Measurements from ENCODE around the gene TMCC1. TPM values are rescaled to one million over a fixed set of nuclear protein-coding genes. Genes with fewer than 3 reads are reported as not detected.
A peak's percentile ranks its signal among the peaks of the same experiment; 100 is the strongest.

TMCC1 gene
- total RNA-seq, 2 donors from 2014 or later = 20.0 to 21.7 TPM

- TF ChIP-seq CTCF (IDR thresholded peaks at IDR 0.05) = no peak
- Histone ChIP-seq H3K36me3 (peaks cover 9% of the 10 kb centered on the region), H3K4me3 (no peak overlapping the region), H3K9me3 (no peaks in the 10 kb centered on the region), H3K27ac (no peak overlapping the region), H3K4me1 (peaks cover 0 to 26% of the 10 kb centered on the region in 2 donors), H3K27me3 (no peaks in the 10 kb centered on the region)
- DNase-seq (ENCODE audit: low spot score) = no peak
Measured at GRCh38 chr3:129673897-129674797, 219.4 kb downstream of the TMCC1 start.

GRCh38 chr3:129673012-129673411, 220.5 kb downstream of the TMCC1 start:
- no peak for DNase-seq (ENCODE audit: low spot score)
- no peak overlapping the region for H3K27ac ChIP-seq
- no peak for TF ChIP-seq CTCF (IDR thresholded peaks at IDR 0.05)
- H3K4me1 ChIP-seq = peaks cover 0 to 26% of the 10 kb centered on the region in 2 donors
- H3K36me3 ChIP-seq = peaks cover 9% of the 10 kb centered on the region
- H3K27me3 ChIP-seq = no peaks in the 10 kb centered on the region
- H3K4me3 ChIP-seq = no peak overlapping the region
- H3K9me3 ChIP-seq = no peaks in the 10 kb centered on the region

GRCh38 chr3:129672412-129672811, 221.1 kb downstream of the TMCC1 start:
- H3K27ac ChIP-seq = no peak overlapping the region
- DNase-seq (ENCODE audit: low spot score) = no peak
- no peak for TF ChIP-seq CTCF (IDR thresholded peaks at IDR 0.05)
- peaks cover 0 to 26% of the 10 kb centered on the region in 2 donors for H3K4me1 ChIP-seq
- no peaks in the 10 kb centered on the region for H3K9me3 ChIP-seq
- H3K27me3 ChIP-seq = no peaks in the 10 kb centered on the region
- H3K4me3 ChIP-seq = no peak overlapping the region
- H3K36me3 ChIP-seq = peaks cover 9% of the 10 kb centered on the region

GRCh38 chr3:129665024-129665768, 228.3 kb downstream of the TMCC1 start:
- Histone ChIP-seq H3K4me1 (peaks cover 0 to 31% of the 10 kb centered on the region in 2 donors), H3K36me3 (peaks cover under 1% of the 10 kb centered on the region), H3K27ac (peak overlapping the region; percentile 58 to 73), H3K4me3 (no peak overlapping the region), H3K9me3 (no peaks in the 10 kb centered on the region), H3K27me3 (no peaks in the 10 kb centered on the region)
- TF ChIP-seq CTCF (IDR thresholded peaks at IDR 0.05) = no peak
- DNase-seq (ENCODE audit: low spot score) = no peak

GRCh38 chr3:129663930-129664646, 229.4 kb downstream of the TMCC1 start:
- H3K4me1 ChIP-seq = peaks cover 0 to 31% of the 10 kb centered on the region in 2 donors

More at GRCh38 chr3:129663930-129664646, 229.4 kb downstream of the TMCC1 start:
- H3K27me3 ChIP-seq = no peaks in the 10 kb centered on the region
- no peaks in the 10 kb centered on the region for H3K9me3 ChIP-seq
- no peak for TF ChIP-seq CTCF (IDR thresholded peaks at IDR 0.05)
- DNase-seq (ENCODE audit: low spot score) = no peak
- no peak overlapping the region for H3K4me3 ChIP-seq
- H3K27ac ChIP-seq = peak overlapping the region; percentile 58 to 73
- H3K36me3 ChIP-seq = no peaks in the 10 kb centered on the region
